ENCODE measurements around the gene GAD2. TPM values are rescaled to one million over a fixed set of nuclear protein-coding genes. Genes with fewer than 3 reads are reported as not detected.

GAD2 gene
- total RNA-seq, 1 donor from 2014 or later = 15.3 TPM

- no peak for DNase-seq (ENCODE audit: extremely low spot score, unreplicated experiment)
- Mint-ChIP-seq H3K36me3 (no peaks in the 10 kb centered on the region), H3K27ac (no peak overlapping the region), H3K27me3 (peaks cover 3% of the 10 kb centered on the region), H3K4me3 (no peak overlapping the region), H3K9me3 (no peaks in the 10 kb centered on the region), H3K4me1 (ENCODE audit: unreplicated experiment) (peaks cover 8% of the 10 kb centered on the region)
- TF ChIP-seq, protein P1, sequence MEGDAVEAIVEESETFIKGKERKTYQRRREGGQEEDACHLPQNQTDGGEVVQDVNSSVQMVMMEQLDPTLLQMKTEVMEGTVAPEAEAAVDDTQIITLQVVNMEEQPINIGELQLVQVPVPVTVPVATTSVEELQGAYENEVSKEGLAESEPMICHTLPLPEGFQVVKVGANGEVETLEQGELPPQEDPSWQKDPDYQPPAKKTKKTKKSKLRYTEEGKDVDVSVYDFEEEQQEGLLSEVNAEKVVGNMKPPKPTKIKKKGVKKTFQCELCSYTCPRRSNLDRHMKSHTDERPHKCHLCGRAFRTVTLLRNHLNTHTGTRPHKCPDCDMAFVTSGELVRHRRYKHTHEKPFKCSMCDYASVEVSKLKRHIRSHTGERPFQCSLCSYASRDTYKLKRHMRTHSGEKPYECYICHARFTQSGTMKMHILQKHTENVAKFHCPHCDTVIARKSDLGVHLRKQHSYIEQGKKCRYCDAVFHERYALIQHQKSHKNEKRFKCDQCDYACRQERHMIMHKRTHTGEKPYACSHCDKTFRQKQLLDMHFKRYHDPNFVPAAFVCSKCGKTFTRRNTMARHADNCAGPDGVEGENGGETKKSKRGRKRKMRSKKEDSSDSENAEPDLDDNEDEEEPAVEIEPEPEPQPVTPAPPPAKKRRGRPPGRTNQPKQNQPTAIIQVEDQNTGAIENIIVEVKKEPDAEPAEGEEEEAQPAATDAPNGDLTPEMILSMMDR (conservative IDR thresholded peaks at IDR 0.05) = no peak
Measured at GRCh38 chr10:26327811-26328210, 111.2 kb downstream of the GAD2 start.

GRCh38 chr10:26331371-26331770 is 114.8 kb downstream of the GAD2 start:
- Mint-ChIP-seq H3K4me1 (ENCODE audit: unreplicated experiment) (peaks cover 14% of the 10 kb centered on the region), H3K4me3 (no peak overlapping the region), H3K36me3 (no peaks in the 10 kb centered on the region), H3K27me3 (peaks cover 3% of the 10 kb centered on the region), H3K27ac (no peak overlapping the region), H3K9me3 (peaks cover 5% of the 10 kb centered on the region)
- DNase-seq (ENCODE audit: extremely low spot score, unreplicated experiment) = no peak
- TF ChIP-seq, protein P1 (conservative IDR thresholded peaks at IDR 0.05) = no peak

- peaks cover 14% of the 10 kb centered on the region for H3K4me1 Mint-ChIP-seq (ENCODE audit: unreplicated experiment)
- no peaks in the 10 kb centered on the region for H3K27me3 Mint-ChIP-seq
- H3K4me3 Mint-ChIP-seq = no peak overlapping the region
- no peaks in the 10 kb centered on the region for H3K36me3 Mint-ChIP-seq
- H3K27ac Mint-ChIP-seq = no peak overlapping the region
- TF ChIP-seq, protein P1 (conservative IDR thresholded peaks at IDR 0.05) = no peak
- H3K9me3 Mint-ChIP-seq = peaks cover 5% of the 10 kb centered on the region
- DNase-seq (ENCODE audit: extremely low spot score, unreplicated experiment) = no peak
Measured at GRCh38 chr10:26334232-26334931, 117.8 kb downstream of the GAD2 start.

- Mint-ChIP-seq H3K4me1 (ENCODE audit: unreplicated experiment) (peaks cover 14% of the 10 kb centered on the region), H3K4me3 (no peak overlapping the region), H3K27me3 (no peaks in the 10 kb centered on the region), H3K9me3 (peaks cover 5% of the 10 kb centered on the region), H3K27ac (no peak overlapping the region), H3K36me3 (no peaks in the 10 kb centered on the region)
- TF ChIP-seq, protein P1 (conservative IDR thresholded peaks at IDR 0.05) = peak; percentile 90
- DNase-seq (ENCODE audit: extremely low spot score, unreplicated experiment) = no peak
Measured at GRCh38 chr10:26334932-26335573, 118.5 kb downstream of the GAD2 start.

- Mint-ChIP-seq H3K4me3 (no peak overlapping the region), H3K27ac (no peak overlapping the region), H3K4me1 (ENCODE audit: unreplicated experiment) (peaks cover 14% of the 10 kb centered on the region), H3K36me3 (no peaks in the 10 kb centered on the region), H3K9me3 (peaks cover 5% of the 10 kb centered on the region), H3K27me3 (no peaks in the 10 kb centered on the region)
- no peak for DNase-seq (ENCODE audit: extremely low spot score, unreplicated experiment)
- TF ChIP-seq, protein P1 (conservative IDR thresholded peaks at IDR 0.05) = no peak
Measured at GRCh38 chr10:26335574-26336093, 119.1 kb downstream of the GAD2 start.
